ENCODE results near the gene ALK.

- TF ChIP-seq CTCF (IDR thresholded peaks at IDR 0.05; ENCODE audit: low read depth, low read length) (no peak), MYC (IDR thresholded peaks at IDR 0.05; ENCODE audit: low read depth, low read length) (no peak)
- TF ChIP-seq, protein P1, sequence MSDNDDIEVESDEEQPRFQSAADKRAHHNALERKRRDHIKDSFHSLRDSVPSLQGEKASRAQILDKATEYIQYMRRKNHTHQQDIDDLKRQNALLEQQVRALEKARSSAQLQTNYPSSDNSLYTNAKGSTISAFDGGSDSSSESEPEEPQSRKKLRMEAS (IDR thresholded peaks at IDR 0.05; ENCODE audit: low read depth, low read length) = no peak
Measured at GRCh38 chr2:29940706-29941105, 19.3 kb upstream of the ALK start.

Data from NB4 (cell line).